ENCODE results near the gene NHSL1.

- TF ChIP-seq POLR2A (IDR thresholded peaks at IDR 0.05): no peak
- TF ChIP-seq CTCF (IDR thresholded peaks at IDR 0.05): no peak
Measured at GRCh38 chr6:138502546-138502945, 3.3 kb upstream of the NHSL1 start.

Data from breast epithelium (tissue), 3 donors.